Uterus (tissue), 4 donors: ENCODE data around the gene DDX23. TPM values are rescaled to one million over a fixed set of nuclear protein-coding genes. Genes with fewer than 3 reads are reported as not detected.

ENCODE experiments used
- DNase-seq, 2 donors: peaks; one replicate each; pipeline ENCODE4 v3.0.0-alpha.2; 2019 to 2020
- H3K27ac ChIP-seq, 2 donors: fragments of 200-600 bp; sonication (generic); 1 replicate in 1 of 2; 2 replicates in 1 of 2; pipeline ENCODE4 v1.5.1; 2016 to 2018
- H3K27me3 ChIP-seq, 2 donors: fragments of 200-600 bp; sonication (generic); one replicate each; pipeline ENCODE4 v1.5.1; 2018 to 2019; ENCODE audit warnings: control low read depth in 1 of 2
- H3K36me3 ChIP-seq, 2 donors: fragments of 200-600 bp; sonication (generic); one replicate each; pipeline ENCODE4 v1.5.1; 2019; ENCODE audit warnings: control low read depth in 1 of 2
- H3K4me1 ChIP-seq, 2 donors: fragments of 200-600 bp; sonication (generic); one replicate each; pipeline ENCODE4 v1.5.1; 2018 to 2019; ENCODE audit warnings: control low read depth in 1 of 2
- H3K4me3 ChIP-seq, 2 donors: fragments of 200-600 bp; sonication (generic); 1 replicate in 1 of 2; 2 replicates in 1 of 2; pipeline ENCODE4 v1.5.1; 2018 to 2019; ENCODE audit warnings: mild to moderate bottlenecking in 1 of 2
- H3K9me3 ChIP-seq, 2 donors: fragments of 200-600 bp; sonication (generic); one replicate each; pipeline ENCODE4 v1.5.1; 2019; ENCODE audit warnings: control low read depth in 1 of 2
- POLR2A ChIP-seq, 2 donors: fragments of 450-650 bp; IDR thresholded peaks; one replicate each; pipeline ENCODE4 v1.6.1; 2016; ENCODE audit warnings: antibody characterized with exemption in 2 of 2, mild to moderate bottlenecking in 1 of 2, moderate library complexity in 1 of 2
- intact Hi-C: fragments of 100-400 bp; cut with DNase I; formaldehyde crosslinking; loops from one replicate; pipeline ENCODE4 v1.15.1; 2023; ENCODE audit warnings: low total_unique reads
- total RNA-seq, 4 donors: library from RNA; depleted of rRNA in 3 of 4; stranded (reverse); fragments of >200 nt in 3 of 4; gene quantifications; one replicate each; pipeline versions ENCODE4 v1.1.0 to v1.2.4, GENCODE V29; 2014 to 2023
- TF ChIP-seq, protein P1 (sequence below), 4 experiments: fragments of 200-600 bp in 2 of 4; fragments of 450-650 bp in 2 of 4; sonication (generic) in 2 of 4; IDR thresholded peaks; one replicate each; pipeline ENCODE4 v1.5.1; 2016 to 2019; ENCODE audit warnings: antibody characterized with exemption in 4 of 4, mild to moderate bottlenecking in 2 of 4, moderate library complexity in 1 of 4
- donor health status: DM: yes; HTN: yes; CAD: no.

The DDX23 gene
- total RNA-seq, 4 donors from 2014 or later, result 43.8 to 238 (median 81.8) TPM

DNA sequence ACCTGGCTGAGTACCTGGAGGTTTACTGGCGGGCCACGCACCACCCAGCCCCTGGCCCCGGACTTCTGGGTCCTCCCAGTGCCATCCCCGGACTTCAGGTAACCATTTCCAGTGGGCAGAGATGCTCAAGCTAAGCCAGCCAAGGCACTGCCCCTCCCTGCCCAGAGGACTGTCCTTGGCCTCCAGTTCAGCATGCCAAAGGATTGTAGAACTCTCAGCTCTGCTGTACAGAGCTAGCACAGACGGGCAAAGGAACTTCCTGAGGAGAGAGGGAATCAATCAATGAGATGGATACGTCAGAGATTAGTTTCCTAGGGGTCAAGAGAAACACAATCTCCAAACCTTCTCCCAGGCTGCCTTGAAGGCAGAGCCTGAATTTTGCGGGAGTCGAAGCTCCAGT, 24.9 kb downstream of the DDX23 start:
- no peaks in the 10 kb centered on the region for H3K36me3 ChIP-seq

DNA sequence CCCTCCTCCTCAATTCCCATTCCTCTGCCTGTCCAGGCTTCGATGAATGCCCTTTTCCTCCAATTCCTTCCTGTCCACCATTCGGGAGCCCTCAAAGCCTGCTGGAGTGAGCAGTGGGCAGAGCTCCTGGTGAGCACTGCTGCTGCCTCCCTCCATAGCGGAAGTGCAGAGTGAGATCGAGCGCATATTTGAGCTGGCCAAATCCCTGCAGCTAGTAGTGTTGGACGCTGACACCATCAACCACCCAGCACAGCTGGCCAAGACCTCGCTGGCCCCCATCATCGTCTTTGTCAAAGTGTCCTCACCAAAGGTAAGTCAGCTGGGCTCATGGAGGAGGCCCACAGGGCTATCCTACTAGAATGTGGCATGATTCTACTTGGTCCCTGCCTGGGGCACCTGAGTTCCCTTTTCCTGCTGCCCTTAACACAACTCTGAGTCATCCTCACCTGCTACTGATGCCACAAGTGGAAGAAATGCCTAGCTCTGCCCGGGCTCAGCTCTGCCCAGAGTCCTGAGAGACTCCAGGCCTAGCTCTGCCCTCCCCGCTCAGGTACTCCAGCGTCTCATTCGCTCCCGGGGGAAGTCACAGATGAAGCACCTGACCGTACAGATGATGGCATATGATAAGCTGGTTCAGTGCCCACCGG, 25.6 kb downstream of the DDX23 start:
- H3K4me3 ChIP-seq, result no peak overlapping the region
- intact Hi-C loops, result no loop called here
- no peaks in the 10 kb centered on the region for H3K36me3 ChIP-seq
- H3K27me3 ChIP-seq, result no peaks in the 10 kb centered on the region
- H3K9me3 ChIP-seq, result no peaks in the 10 kb centered on the region
- no peaks in the 10 kb centered on the region for H3K4me1 ChIP-seq
- TF ChIP-seq, protein P1, sequence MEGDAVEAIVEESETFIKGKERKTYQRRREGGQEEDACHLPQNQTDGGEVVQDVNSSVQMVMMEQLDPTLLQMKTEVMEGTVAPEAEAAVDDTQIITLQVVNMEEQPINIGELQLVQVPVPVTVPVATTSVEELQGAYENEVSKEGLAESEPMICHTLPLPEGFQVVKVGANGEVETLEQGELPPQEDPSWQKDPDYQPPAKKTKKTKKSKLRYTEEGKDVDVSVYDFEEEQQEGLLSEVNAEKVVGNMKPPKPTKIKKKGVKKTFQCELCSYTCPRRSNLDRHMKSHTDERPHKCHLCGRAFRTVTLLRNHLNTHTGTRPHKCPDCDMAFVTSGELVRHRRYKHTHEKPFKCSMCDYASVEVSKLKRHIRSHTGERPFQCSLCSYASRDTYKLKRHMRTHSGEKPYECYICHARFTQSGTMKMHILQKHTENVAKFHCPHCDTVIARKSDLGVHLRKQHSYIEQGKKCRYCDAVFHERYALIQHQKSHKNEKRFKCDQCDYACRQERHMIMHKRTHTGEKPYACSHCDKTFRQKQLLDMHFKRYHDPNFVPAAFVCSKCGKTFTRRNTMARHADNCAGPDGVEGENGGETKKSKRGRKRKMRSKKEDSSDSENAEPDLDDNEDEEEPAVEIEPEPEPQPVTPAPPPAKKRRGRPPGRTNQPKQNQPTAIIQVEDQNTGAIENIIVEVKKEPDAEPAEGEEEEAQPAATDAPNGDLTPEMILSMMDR (IDR thresholded peaks at IDR 0.05), result no peak
- TF ChIP-seq POLR2A (IDR thresholded peaks at IDR 0.05), result no peak
- no peak overlapping the region for H3K27ac ChIP-seq
- no peak for DNase-seq

More for the DNA sequence above, 24.9 kb downstream of the DDX23 start:
- Histone ChIP-seq H3K4me1 (no peaks in the 10 kb centered on the region), H3K9me3 (no peaks in the 10 kb centered on the region), H3K27ac (no peak overlapping the region), H3K27me3 (no peaks in the 10 kb centered on the region), H3K4me3 (no peak overlapping the region)
- DNase-seq, result no peak
- intact Hi-C loops, result no loop called here
- TF ChIP-seq, protein P1 (IDR thresholded peaks at IDR 0.05), result no peak
- no peak for TF ChIP-seq POLR2A (IDR thresholded peaks at IDR 0.05)

DNA sequence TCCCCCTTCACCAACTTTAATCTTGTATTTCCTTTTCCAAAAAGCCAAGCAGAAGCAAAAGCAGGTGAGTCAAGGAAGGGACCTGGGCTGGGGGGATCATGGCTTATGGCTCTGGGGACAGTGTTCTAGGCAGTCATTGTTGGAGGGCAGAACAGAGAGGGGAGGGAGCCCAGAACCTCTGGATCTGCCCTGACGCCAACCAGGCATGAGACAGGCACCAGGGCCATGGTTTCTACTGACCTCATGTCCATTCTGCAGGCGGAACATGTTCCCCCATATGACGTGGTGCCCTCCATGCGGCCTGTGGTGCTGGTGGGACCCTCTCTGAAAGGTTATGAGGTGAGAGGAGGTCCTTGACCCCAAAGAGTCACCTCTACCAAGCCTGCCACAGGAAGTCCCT, 27.1 kb downstream of the DDX23 start:
- no peaks in the 10 kb centered on the region for H3K9me3 ChIP-seq
- H3K4me1 ChIP-seq, result no peaks in the 10 kb centered on the region
- no peak overlapping the region for H3K4me3 ChIP-seq
- no peak overlapping the region for H3K27ac ChIP-seq
- intact Hi-C loops, result no loop called here
- DNase-seq, result no peak
- no peaks in the 10 kb centered on the region for H3K36me3 ChIP-seq
- H3K27me3 ChIP-seq, result no peaks in the 10 kb centered on the region
- no peak for TF ChIP-seq POLR2A (IDR thresholded peaks at IDR 0.05)
- TF ChIP-seq, protein P1 (IDR thresholded peaks at IDR 0.05), result no peak

DNA sequence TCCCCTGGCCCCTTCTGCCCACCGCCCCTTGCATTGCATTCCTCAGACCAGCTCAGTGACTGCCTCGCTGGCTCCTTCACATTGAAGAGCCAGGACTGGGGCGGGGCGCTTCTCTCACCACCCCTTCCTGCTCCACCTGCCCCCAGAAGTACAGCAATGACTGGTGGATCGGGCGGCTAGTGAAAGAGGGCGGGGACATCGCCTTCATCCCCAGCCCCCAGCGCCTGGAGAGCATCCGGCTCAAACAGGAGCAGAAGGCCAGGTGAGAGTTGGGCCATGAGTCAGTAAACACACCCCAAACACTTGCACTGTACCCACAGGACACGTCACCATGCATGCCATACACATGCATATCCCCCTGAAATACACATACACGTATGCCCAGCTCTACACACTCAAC, 27.9 kb downstream of the DDX23 start:
- no peaks in the 10 kb centered on the region for H3K27me3 ChIP-seq
- intact Hi-C loops, result no loop called here
- H3K27ac ChIP-seq, result no peak overlapping the region
- no peak overlapping the region for H3K4me3 ChIP-seq
- TF ChIP-seq POLR2A (IDR thresholded peaks at IDR 0.05), result no peak
- TF ChIP-seq, protein P1 (IDR thresholded peaks at IDR 0.05), result no peak
- H3K4me1 ChIP-seq, result no peaks in the 10 kb centered on the region
- no peak for DNase-seq
- H3K36me3 ChIP-seq, result no peaks in the 10 kb centered on the region
- H3K9me3 ChIP-seq, result no peaks in the 10 kb centered on the region

DNA sequence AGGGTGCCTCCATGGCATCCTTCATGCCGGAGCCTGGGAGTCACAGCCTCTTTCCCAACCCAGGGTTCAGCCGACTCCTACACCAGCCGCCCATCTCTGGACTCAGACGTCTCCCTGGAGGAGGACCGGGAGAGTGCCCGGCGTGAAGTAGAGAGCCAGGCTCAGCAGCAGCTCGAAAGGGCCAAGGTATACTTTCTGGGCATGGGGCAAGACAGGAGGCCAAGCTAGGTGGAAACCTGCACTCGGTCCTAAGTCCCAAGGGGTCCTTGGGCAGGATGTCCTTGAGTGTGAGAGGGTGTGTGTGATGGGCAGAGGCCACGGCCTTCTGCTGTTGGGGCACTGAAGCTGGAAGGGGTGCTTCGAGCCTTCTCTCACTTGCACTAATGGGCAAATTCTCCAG, 28.7 kb downstream of the DDX23 start:
- Histone ChIP-seq H3K4me3 (no peak overlapping the region), H3K9me3 (no peaks in the 10 kb centered on the region), H3K27me3 (no peaks in the 10 kb centered on the region), H3K4me1 (no peaks in the 10 kb centered on the region), H3K27ac (no peak overlapping the region), H3K36me3 (no peaks in the 10 kb centered on the region)
- intact Hi-C loops, result no loop called here
- DNase-seq, result no peak
- TF ChIP-seq, protein P1 (IDR thresholded peaks at IDR 0.05), result no peak
- no peak for TF ChIP-seq POLR2A (IDR thresholded peaks at IDR 0.05)
